HCT116 (cell line): ENCODE results near the gene PTGIS. TPM values are rescaled to one million over a fixed set of nuclear protein-coding genes. Genes with fewer than 3 reads are reported as not detected.

ENCODE experiments used
- ATAC-seq: fragments of 200-7000 bp; cut with Tn5 transposase; 2 replicates; pipeline ENCODE4 v1.9.1; 2020; ENCODE audit warnings: mild to moderate bottlenecking, moderate library complexity
- BruUV-seq: library from RNA; stranded (reverse); fragments of 400-500 nt; replicated peaks from 2 replicates; lab custom pipeline; 2021; lab: Mats Ljungman, UMichigan
- CTCF ChIA-PET: fragments of 300-600 bp; sonication (Branson Sonifier 250); formaldehyde crosslinking; loops from one replicate; lab custom pipeline; 2021; ENCODE audit warnings: antibody characterized with exemption; lab: Charles Lee
- POLR2A ChIA-PET: fragments of 300-600, 350-600 bp; sonication (Branson Sonifier 250); formaldehyde crosslinking; loops from one replicate; lab custom pipeline; 2021; ENCODE audit warnings: antibody characterized with exemption; lab: Charles Lee
- RAD21 ChIA-PET, 2 experiments: fragments of 300-600 bp; sonication (Branson Sonifier 250); formaldehyde crosslinking; loops; one replicate each; lab custom pipeline; 2023; ENCODE audit warnings: low total read pairs in 2 of 2; ENCODE audit not compliant: uncharacterized antibody in 2 of 2, unreplicated experiment in 2 of 2, low non-redundant PET in 1 of 2; lab: Charles Lee
- DNase-seq: peaks from one replicate; pipeline ENCODE4 v3.0.0-alpha.2; 2010; ENCODE audit warnings: low read depth, low spot score
- H2AFZ ChIP-seq: fragments of 200-600 bp; shearing (Covaris generic), sonication (generic); 2 replicates; pipeline ENCODE4 v1.6.1; 2017; ENCODE audit warnings: low read depth, mixed run types, mixed read lengths, antibody characterized with exemption, low read length; ENCODE audit not compliant: poor library complexity, severe bottlenecking
- H3K27ac ChIP-seq: 2 replicates; pipeline ENCODE4 v1.5.1; 2012; ENCODE audit warnings: low read depth, low read length
- H3K27me3 ChIP-seq: fragments of 200-600 bp; sonication (generic); 2 replicates; pipeline ENCODE4 v1.6.1; 2016; ENCODE audit warnings: mixed run types, low read length, mixed read lengths; ENCODE audit not compliant: insufficient read depth
- H3K36me3 ChIP-seq, 2 experiments: fragments of 200-500 bp in 1 of 2; fragments of 200-600 bp in 1 of 2; sonication (Bioruptor generic) in 1 of 2; sonication (generic) in 1 of 2; 2 replicates each; pipeline versions ENCODE4 v1.5.1 to v1.6.1; 2014 to 2016; ENCODE audit warnings: low read length in 2 of 2, inconsistent platforms in 1 of 2, mixed read lengths in 1 of 2, mixed run types in 1 of 2; ENCODE audit not compliant: insufficient read depth in 2 of 2, control insufficient read depth in 1 of 2
- H3K4me1 ChIP-seq, 2 experiments: fragments of 200-600 bp in 1 of 2; sonication (generic) in 1 of 2; 2 replicates each; pipeline versions ENCODE4 v1.5.1 to v1.6.1; 2012 to 2017; ENCODE audit warnings: low read length in 2 of 2, inconsistent platforms in 1 of 2, mild to moderate bottlenecking in 1 of 2, mixed read lengths in 1 of 2, mixed run types in 1 of 2, moderate library complexity in 1 of 2; ENCODE audit not compliant: insufficient read depth in 2 of 2, control insufficient read depth in 1 of 2
- H3K4me2 ChIP-seq: fragments of 200-600 bp; sonication (generic); 2 replicates; pipeline ENCODE4 v1.6.1; 2017; ENCODE audit warnings: mixed run types, low read length, mixed read lengths
- H3K4me3 ChIP-seq, 2 experiments: fragments of 200-600 bp in 1 of 2; sonication (generic) in 1 of 2; replicated peaks in 1 of 2; 2 replicates each; pipeline ENCODE4 v1.5.1; 2011 to 2016; ENCODE audit warnings: low read length in 2 of 2, control low read depth in 1 of 2, low read depth in 1 of 2, mild to moderate bottlenecking in 1 of 2, mixed read lengths in 1 of 2, mixed run types in 1 of 2
- H3K79me2 ChIP-seq: fragments of 200-600 bp; sonication (generic); 2 replicates; pipeline ENCODE4 v1.6.1; 2017; ENCODE audit warnings: mild to moderate bottlenecking, mixed run types, low read length, moderate library complexity, mixed read lengths; ENCODE audit not compliant: insufficient read depth
- H3K9ac ChIP-seq: fragments of 200-600 bp; sonication (generic); 2 replicates; pipeline ENCODE4 v1.6.1; 2016; ENCODE audit warnings: low read length, mixed read lengths
- H3K9me2 ChIP-seq: fragments of 200-600 bp; sonication (generic), shearing (Covaris generic); 2 replicates; pipeline ENCODE4 v1.6.1; 2017; ENCODE audit warnings: mixed run types, mild to moderate bottlenecking, moderate library complexity; ENCODE audit not compliant: insufficient read depth
- H3K9me3 ChIP-seq, 2 experiments: fragments of 200-500 bp in 1 of 2; fragments of 200-600 bp in 1 of 2; sonication (Bioruptor generic) in 1 of 2; sonication (generic) in 1 of 2; 2 replicates each; pipeline ENCODE4 v1.6.1; 2014 to 2017; ENCODE audit warnings: low read length in 2 of 2, mixed read lengths in 2 of 2, inconsistent platforms in 1 of 2, low read depth in 1 of 2, mild to moderate bottlenecking in 1 of 2, mixed run types in 1 of 2, moderate library complexity in 1 of 2; ENCODE audit not compliant: control insufficient read depth in 1 of 2, insufficient read depth in 1 of 2
- H4K20me1 ChIP-seq: fragments of 200-600 bp; sonication (generic), shearing (Covaris generic); 2 replicates; pipeline ENCODE4 v1.6.1; 2017; ENCODE audit warnings: mixed run types, mild to moderate bottlenecking, moderate library complexity; ENCODE audit not compliant: insufficient read depth
- CBX3 ChIP-seq: IDR thresholded peaks from 2 replicates; pipeline ENCODE4 v1.6.1; 2012; ENCODE audit warnings: low read depth
- CEBPB ChIP-seq: IDR thresholded peaks from 2 replicates; pipeline ENCODE4 v1.6.1; 2012; ENCODE audit warnings: low read depth
- CTCF ChIP-seq, 3 experiments: fragments of 200-600 bp in 1 of 3; sonication (generic) in 1 of 3; IDR thresholded peaks in 2 of 3; conservative IDR thresholded peaks in 1 of 3; 2 replicates each; pipeline ENCODE4 v1.5.1; 2012 to 2017; ENCODE audit warnings: low read depth in 2 of 3, low read length in 2 of 3, antibody characterized with exemption in 1 of 3, borderline replicate concordance in 1 of 3, control low read depth in 1 of 3, mild to moderate bottlenecking in 1 of 3, mixed read lengths in 1 of 3, mixed run types in 1 of 3, moderate library complexity in 1 of 3; ENCODE audit not compliant: insufficient read depth in 1 of 3
- EGR1 ChIP-seq: IDR thresholded peaks from 2 replicates; pipeline ENCODE4 v1.6.1; 2012; ENCODE audit warnings: low read depth
- EZH2 ChIP-seq: fragments of 200-600 bp; sonication (generic); IDR thresholded peaks from 2 replicates; pipeline ENCODE4 v1.6.1; 2017; ENCODE audit warnings: antibody characterized with exemption, mixed run types
- EZH2phosphoT487 ChIP-seq: fragments of 200-600 bp; IDR thresholded peaks from 2 replicates; pipeline ENCODE4 v1.6.1; 2018; ENCODE audit warnings: antibody characterized with exemption, borderline replicate concordance
- JUND ChIP-seq: IDR thresholded peaks from 2 replicates; pipeline ENCODE4 v1.6.1; 2012
- MAX ChIP-seq: IDR thresholded peaks from 2 replicates; pipeline ENCODE4 v1.6.1; 2012
- POLR2AphosphoS5 ChIP-seq: IDR thresholded peaks from 2 replicates; pipeline ENCODE4 v1.6.1; 2011; ENCODE audit warnings: mild to moderate bottlenecking, low read depth, low read length, moderate library complexity
- RAD21 ChIP-seq: IDR thresholded peaks from 2 replicates; pipeline ENCODE4 v1.6.1; 2012; ENCODE audit warnings: low read depth, mild to moderate bottlenecking
- REST ChIP-seq: IDR thresholded peaks from 2 replicates; pipeline ENCODE4 v1.6.1; 2012; ENCODE audit warnings: low read depth
- SP1 ChIP-seq: IDR thresholded peaks from 2 replicates; pipeline ENCODE4 v1.6.1; 2012; ENCODE audit warnings: low read depth
- SRF ChIP-seq: IDR thresholded peaks from 2 replicates; pipeline ENCODE4 v1.6.1; 2012; ENCODE audit warnings: low read depth
- TCF7L2 ChIP-seq: IDR thresholded peaks from 2 replicates; pipeline ENCODE4 v1.7.0; 2011; ENCODE audit warnings: borderline replicate concordance, inconsistent platforms; ENCODE audit not compliant: insufficient read depth, insufficient read length; ENCODE audit errors: extremely low read depth
- ZBTB33 ChIP-seq: IDR thresholded peaks from 2 replicates; pipeline ENCODE4 v1.6.1; 2011; ENCODE audit warnings: mild to moderate bottlenecking, low read length, moderate library complexity; ENCODE audit not compliant: insufficient replicate concordance; ENCODE audit errors: extremely low read depth
- intact Hi-C: fragments of 100-400 bp; cut with micrococcal nuclease; formaldehyde crosslinking; loops from 2 replicates; pipeline ENCODE4 v1.10.0; 2022
- total RNA-seq: library from RNA; stranded (reverse); gene quantifications from one replicate; pipeline ENCODE4 v1.2.1, GENCODE V29; 2021; ENCODE audit not compliant: unreplicated experiment

The PTGIS gene
- total RNA-seq, 1 experiment from 2014 or later: 0.25 TPM

- Histone ChIP-seq H4K20me1 (no peaks in the 10 kb centered on the region), H3K79me2 (no peaks in the 10 kb centered on the region)
- RAD21 ChIA-PET: no interaction called here
These were observed 6.7 kb downstream of the PTGIS start for GRCh38 chr20:49561256-49561655.

More at GRCh38 chr20:49561256-49561655, 6.7 kb downstream of the PTGIS start:
- Histone ChIP-seq H2AFZ (no peak overlapping the region), H3K4me1 (peaks cover 24 to 31% of the 10 kb centered on the region in 2 experiments), H3K9me2 (no peaks in the 10 kb centered on the region), H3K4me3 (no peak overlapping the region), H3K27me3 (no peaks in the 10 kb centered on the region), H3K36me3 (no peaks in the 10 kb centered on the region), H3K9ac (no peak overlapping the region), H3K4me2 (no peak overlapping the region), H3K9me3 (no peaks in the 10 kb centered on the region), H3K27ac (no peak overlapping the region)
- POLR2A ChIA-PET: no interaction called here
- DNase-seq (no peak), ATAC-seq (no peak)
- CTCF ChIA-PET: no interaction called here
- BruUV-seq: no TSS peak
- TF ChIP-seq CBX3 (no peak), EZH2 (no peak), RAD21 (no peak), SRF (no peak), EZH2phosphoT487 (no peak), EGR1 (no peak), JUND (no peak), TCF7L2 (no peak), POLR2AphosphoS5 (no peak), REST (no peak), CEBPB (no peak), SP1 (no peak), ZBTB33 (no peak), CTCF (IDR thresholded peaks at IDR 0.05 in 2 of 3, conservative IDR thresholded peaks at IDR 0.05 in 1 of 3; ENCODE audit: borderline replicate concordance in 1 of 3, insufficient read depth in 1 of 3, low read depth in 2 of 3, low read length in 2 of 3) (no peak), MAX (no peak)
- intact Hi-C loops: no loop called here
